Heart left ventricle (tissue), 16 donors: ENCODE results near the gene KRT6A. TPM values are rescaled to one million over a fixed set of nuclear protein-coding genes. Genes with fewer than 3 reads are reported as not detected.
"Not testable (repeated sequence)": the region's sequence is repeated elsewhere in the genome, so short reads cannot be mapped to it uniquely, and the experiment has no call there.

Source experiments
- ATAC-seq, 4 donors: fragments of 200-7000 bp; cut with Tn5 transposase; one replicate each; pipeline ENCODE4 v1.9.1; 2020 to 2022; ENCODE audit warnings: moderate library complexity in 4 of 4, mild to moderate bottlenecking in 3 of 4, moderate number of reproducible peaks in 1 of 4
- DNase-seq, 5 donors: peaks; one replicate each; pipeline ENCODE4 v3.0.0-alpha.2; 2020
- H3K27ac ChIP-seq, 12 donors: fragments of 200-600 bp; sonication (generic) in 4 of 12; one replicate each; pipeline versions ENCODE4 v1.5.0 to v1.8.0; 2016 to 2022; ENCODE audit warnings: mild to moderate bottlenecking in 2 of 12
- H3K27me3 ChIP-seq, 9 donors: fragments of 200-600 bp; sonication (generic) in 2 of 9; one replicate each; pipeline versions ENCODE4 v1.5.1 to v1.8.0; 2016 to 2022; ENCODE audit warnings: mild to moderate bottlenecking in 3 of 9
- H3K36me3 ChIP-seq, 9 donors: fragments of 200-600 bp; sonication (generic) in 2 of 9; one replicate each; pipeline versions ENCODE4 v1.5.0 to v1.8.0; 2018 to 2022; ENCODE audit warnings: mild to moderate bottlenecking in 2 of 9
- H3K4me1 ChIP-seq, 12 donors: fragments of 200-600 bp; sonication (generic) in 4 of 12; one replicate each; pipeline versions ENCODE4 v1.5.0 to v1.8.0; 2016 to 2022; ENCODE audit warnings: mild to moderate bottlenecking in 3 of 12
- H3K4me3 ChIP-seq, 12 donors: fragments of 200-600 bp; sonication (generic) in 4 of 12; one replicate each; pipeline versions ENCODE4 v1.5.0 to v1.8.0; 2017 to 2022; ENCODE audit warnings: mild to moderate bottlenecking in 9 of 12, moderate library complexity in 4 of 12
- H3K9me3 ChIP-seq, 12 donors: fragments of 200-600 bp; sonication (generic) in 4 of 12; one replicate each; pipeline versions ENCODE4 v1.5.0 to v1.8.0; 2016 to 2022; ENCODE audit warnings: mild to moderate bottlenecking in 1 of 12
- CTCF ChIP-seq, 12 donors: fragments of 200-600 bp; sonication (generic) in 4 of 12; IDR thresholded peaks; one replicate each; pipeline versions ENCODE4 v1.5.0 to v1.8.0; 2018 to 2022; ENCODE audit warnings: antibody characterized with exemption in 12 of 12, mild to moderate bottlenecking in 5 of 12
- POLR2A ChIP-seq, 2 donors: fragments of 450-650 bp; IDR thresholded peaks; one replicate each; pipeline ENCODE4 v1.6.1; 2017; ENCODE audit warnings: antibody characterized with exemption in 2 of 2, mild to moderate bottlenecking in 2 of 2, moderate library complexity in 2 of 2
- WGBS, 4 donors: extraction: QIAGEN DNeasy Blood & Tissue Kit in 2 of 4; methylation state at CpG; one replicate each; pipeline versions ENCODE4 v1.1.5 to v1.1.7; 2013 to 2018; 5-methylcytosine and 5-hydroxymethylcytosine counted together
- intact Hi-C, 10 donors: fragments of 100-400 bp; cut with DNase I; formaldehyde crosslinking; loops; one replicate each; pipeline versions ENCODE4 v1.11.1 to v1.14.2; 2022
- polyA plus RNA-seq, 2 donors: library from polyadenylated mRNA; stranded (reverse); fragments of 200-250 nt; gene quantifications; one replicate each; pipeline ENCODE4 v1.2.3, GENCODE V29; 2013
- total RNA-seq, 9 donors: library from RNA; depleted of rRNA in 2 of 9; stranded (reverse); fragments of >200 nt in 2 of 9; fragmentation: NEBNext Ultra II Directional in 3 of 9; extraction: Animal tissue kit (Norgen Biotek cat#: 25700) in 3 of 9; gene quantifications; one replicate each; pipeline versions ENCODE4 v1.1.0 to v1.2.4, GENCODE V29; 2016 to 2023
- donor health status: ischemic (EF 13 %, LVEDD 7.1; RV severe dilation, severe dysfunction).
- donor health status: healthy with polysubstance abuse.
- donor health status: DM: no; HTN: yes; CAD: no.
- donor health status: DM: no; HTN: no; CAD: no.
- donor health status: ischemic (EF 25% LVEDD 6.9; RV normal size, moderate dysfunction).
- donor health status: ischemic (EF 25% LVEDD 5.7; RV mildly dilated, moderate dysfunction).
- donor health status: healthy.
- donor health status: DM: yes; HTN: yes; CAD: no.
- donor health status: ischemic (EF 35%, LVEDD 5.7; RV mildly dilated, moderate dysfunction).
- donor health status: nonischemic (EF 11% LVEDD 7.7; RV severe dilation, severe dysfunction).
- donor health status: DM: yes; HTN: yes; CAD: no.
- donor health status: PGD.
- donor health status: ischemic (EF 29% LVEDD 5.4; RV normal size, mild dysfunction).
- donor health status: nonischemic (EF 23%, LVEDD 6.1; RV moderate dilation, normal function).

Gene KRT6A
- total and polyA plus RNA-seq, 11 donors, result 0.03 to 0.11 TPM; not detected in 9

GRCh38 chr12:52454411-52455201, 38.5 kb downstream of the KRT6A start:
- H3K36me3 ChIP-seq, result no peaks in the 10 kb centered on the region
- no peak overlapping the region for H3K27ac ChIP-seq
- WGBS, 4 donors, result 63 to 76% (median 65%) methylated on average over 3 of the region's 3 CpGs
- H3K9me3 ChIP-seq, result no peaks in the 10 kb centered on the region
- H3K4me1 ChIP-seq, result no peaks in the 10 kb centered on the region
- ATAC-seq (no peak), DNase-seq (no peak)
- no peak overlapping the region for H3K4me3 ChIP-seq
- peaks cover 0 to 3% (median 0%) of the 10 kb centered on the region in 9 donors for H3K27me3 ChIP-seq
- no peak for TF ChIP-seq CTCF (IDR thresholded peaks at IDR 0.05)
- TF ChIP-seq POLR2A (IDR thresholded peaks at IDR 0.05), result no peak
- intact Hi-C loops, result no loop called here

GRCh38 chr12:52452101-52452500, 41.0 kb downstream of the KRT6A start, which contains the start of gene KRT6B:
TSS of gene KRT6B (minus strand) at chr12:52452146. CDS start at chr12:52452078, 68 bp downstream.
- no peak for ATAC-seq
- intact Hi-C loops, result no loop called here
- DNase-seq, result no peak
- Histone ChIP-seq H3K4me3 (no peak within 1 kb of the TSS), H3K36me3 (no peaks in the 10 kb centered on the region), H3K27ac (no peak within 1 kb of the TSS), H3K27me3 (peaks cover 0 to 3% (median 0%) of the 10 kb centered on the region in 9 donors), H3K9me3 (no peaks in the 10 kb centered on the region), H3K4me1 (no peaks in the 10 kb centered on the region)
- WGBS, 4 donors, result 82 to 92% (median 90%) methylated on average over 6 of the region's 6 CpGs
- TF ChIP-seq CTCF (IDR thresholded peaks at IDR 0.05), result no peak
- no peak for TF ChIP-seq POLR2A (IDR thresholded peaks at IDR 0.05)

GRCh38 chr12:52448228-52448627, 44.8 kb downstream of the KRT6A start:
- DNase-seq, result no peak
- peaks cover 0 to 17% (median 0%) of the 10 kb centered on the region in 9 donors for H3K27me3 ChIP-seq
- H3K9me3 ChIP-seq, result no peaks in the 10 kb centered on the region
- intact Hi-C loops, result no loop called here
- no peak for ATAC-seq
- WGBS, 4 donors, result 55 to 62% (median 61%) methylated on average over 3 of the region's 3 CpGs
- TF ChIP-seq POLR2A (IDR thresholded peaks at IDR 0.05) (no peak), CTCF (IDR thresholded peaks at IDR 0.05) (no peak)
- no peak overlapping the region for H3K4me3 ChIP-seq
- H3K4me1 ChIP-seq, result no peaks in the 10 kb centered on the region
- no peaks in the 10 kb centered on the region for H3K36me3 ChIP-seq
- no peak overlapping the region for H3K27ac ChIP-seq

- WGBS, 4 donors, result 91 to 92% (median 92%) methylated on average over 10 to 11 of the region's 11 CpGs
- ATAC-seq, H3K9me3 ChIP-seq, intact Hi-C loops, H3K4me3 ChIP-seq, H3K27ac ChIP-seq, H3K36me3 ChIP-seq, H3K4me1 ChIP-seq, DNase-seq: not testable (repeated sequence)
- peaks cover 0 to 20% (median 2%) of the 10 kb centered on the region in 9 donors for H3K27me3 ChIP-seq
Measured at GRCh38 chr12:52447196-52447595, 45.9 kb downstream of the KRT6A start.
